WTC11 (cell line): ENCODE data around the gene TNS4. TPM values are rescaled to one million over a fixed set of nuclear protein-coding genes. Genes with fewer than 3 reads are reported as not detected.

Experiments
- ATAC-seq: fragments of 200-7000 bp; cut with Tn5 transposase; 2 replicates; pipeline ENCODE4 v1.10.0; 2021; ENCODE audit warnings: mild to moderate bottlenecking, moderate library complexity
- CTCF ChIA-PET: fragments of 300-600 bp; sonication (Branson Sonifier 250); formaldehyde crosslinking; loops from one replicate; lab custom pipeline; 2021; ENCODE audit warnings: antibody characterized with exemption; lab: Charles Lee
- POLR2A ChIA-PET: fragments of 350-600 bp; sonication (Branson Sonifier 250); formaldehyde crosslinking; loops from one replicate; lab custom pipeline; 2021; ENCODE audit warnings: antibody characterized with exemption; lab: Charles Lee
- DNase-seq: peaks from one replicate; pipeline ENCODE4 v3.0.0; 2021; ENCODE audit warnings: low spot score
- H3K27ac Mint-ChIP-seq: 2 replicates; pipeline ENCODE4 v1.8.0; 2021; ENCODE audit warnings: mixed read lengths
- H3K27me3 Mint-ChIP-seq: 2 replicates; pipeline ENCODE4 v1.8.0; 2021; ENCODE audit warnings: low read depth, mild to moderate bottlenecking, moderate library complexity, mixed read lengths
- H3K36me3 Mint-ChIP-seq: 2 replicates; pipeline ENCODE4 v1.8.0; 2021; ENCODE audit warnings: mixed read lengths
- H3K4me1 Mint-ChIP-seq: 2 replicates; pipeline ENCODE4 v1.8.0; 2022; ENCODE audit warnings: mixed read lengths
- H3K4me3 Mint-ChIP-seq: 2 replicates; pipeline ENCODE4 v1.8.0; 2021; ENCODE audit warnings: mild to moderate bottlenecking, moderate library complexity, mixed read lengths
- H3K9me3 Mint-ChIP-seq: 2 replicates; pipeline ENCODE4 v1.8.0; 2021; ENCODE audit warnings: mixed read lengths
- ATF3 ChIP-seq: sonication (generic); formaldehyde crosslinking; conservative IDR thresholded peaks from 2 replicates; pipeline ENCODE4 v1.8.1; 2022; ENCODE audit warnings: mild to moderate bottlenecking, missing genetic modification reagents
- CBFB ChIP-seq: sonication (generic); formaldehyde crosslinking; IDR thresholded peaks from 2 replicates; pipeline ENCODE4 v1.8.1; 2022; ENCODE audit warnings: mild to moderate bottlenecking, low read depth, missing genetic modification reagents
- CREB1 ChIP-seq: sonication (generic); formaldehyde crosslinking; IDR thresholded peaks from 2 replicates; pipeline ENCODE4 v1.8.0; 2023; ENCODE audit warnings: mild to moderate bottlenecking, missing genetic modification reagents
- CREM ChIP-seq: sonication (generic); formaldehyde crosslinking; IDR thresholded peaks from 2 replicates; pipeline ENCODE4 v1.8.1; 2022; ENCODE audit warnings: mild to moderate bottlenecking, missing genetic modification reagents, moderate library complexity
- CTCF ChIP-seq: fragments of 200-600 bp; IDR thresholded peaks from 2 replicates; pipeline ENCODE4 v1.8.0; 2022; ENCODE audit warnings: antibody characterized with exemption
- FOXP4 ChIP-seq: sonication (generic); formaldehyde crosslinking; IDR thresholded peaks from 2 replicates; pipeline ENCODE4 v1.8.0; 2022; ENCODE audit warnings: mild to moderate bottlenecking, missing genetic modification reagents
- IRF2 ChIP-seq: sonication (generic); formaldehyde crosslinking; IDR thresholded peaks from 2 replicates; pipeline ENCODE4 v1.8.0; 2022; ENCODE audit warnings: low read depth, missing genetic modification reagents, borderline replicate concordance
- JUN ChIP-seq: sonication (generic); formaldehyde crosslinking; IDR thresholded peaks from 2 replicates; pipeline ENCODE4 v1.8.0; 2023; ENCODE audit warnings: mild to moderate bottlenecking, missing genetic modification reagents
- KAT7 ChIP-seq: sonication (generic); formaldehyde crosslinking; IDR thresholded peaks from 2 replicates; pipeline ENCODE4 v1.8.1; 2023; ENCODE audit warnings: missing genetic modification reagents, mild to moderate bottlenecking, borderline replicate concordance
- PRDM15 ChIP-seq: sonication (generic); formaldehyde crosslinking; IDR thresholded peaks from 2 replicates; pipeline ENCODE4 v1.8.0; 2022; ENCODE audit warnings: missing genetic modification reagents
- TEAD4 ChIP-seq: sonication (generic); formaldehyde crosslinking; IDR thresholded peaks from 2 replicates; pipeline ENCODE4 v1.8.0; 2022; ENCODE audit warnings: mild to moderate bottlenecking, missing genetic modification reagents
- USF2 ChIP-seq: sonication (generic); formaldehyde crosslinking; IDR thresholded peaks from 2 replicates; pipeline ENCODE4 v1.8.1; 2023; ENCODE audit warnings: mild to moderate bottlenecking, missing genetic modification reagents, moderate library complexity
- ZNF121 ChIP-seq: sonication (generic); formaldehyde crosslinking; IDR thresholded peaks from 2 replicates; pipeline ENCODE4 v1.8.0; 2023; ENCODE audit warnings: missing genetic modification reagents
- ZNF232 ChIP-seq: sonication (generic); formaldehyde crosslinking; IDR thresholded peaks from 2 replicates; pipeline ENCODE4 v1.8.0; 2022; ENCODE audit warnings: mild to moderate bottlenecking, missing genetic modification reagents
- ZNF416 ChIP-seq: fragments of 250-450 bp; sonication (Bioruptor Pico); IDR thresholded peaks from 2 replicates; pipeline ENCODE4 v1.9.0; 2021; ENCODE audit warnings: mild to moderate bottlenecking, inconsistent platforms
- total RNA-seq: library from RNA; stranded (reverse); gene quantifications from 3 replicates; pipeline ENCODE4 v1.2.3, GENCODE V29; 2021
- TF ChIP-seq, protein P1 (sequence below): sonication (generic); formaldehyde crosslinking; IDR thresholded peaks from 2 replicates; pipeline ENCODE4 v1.8.0; 2022; ENCODE audit warnings: mild to moderate bottlenecking, missing genetic modification reagents
- TF ChIP-seq, protein P2 (sequence below): sonication (generic); formaldehyde crosslinking; IDR thresholded peaks from 2 replicates; pipeline ENCODE4 v1.8.0; 2023; ENCODE audit warnings: missing genetic modification reagents, mild to moderate bottlenecking, borderline replicate concordance

TNS4 gene
- total RNA-seq, 1 experiment from 2014 or later, result 0.87 TPM

- ATAC-seq (no peak), DNase-seq (no peak)
- CTCF ChIA-PET, result interaction anchor here (0.6 to 9.6 kb wide), 15 partner anchors 12 to 180 kb away, joined by 3 to 127 read pairs (median 23); partner anchors contain the start of genes GJD3, IGFBP4 and TOP2A
- H3K27ac Mint-ChIP-seq, result no peak overlapping the region
- no peaks in the 10 kb centered on the region for H3K36me3 Mint-ChIP-seq
- no peaks in the 10 kb centered on the region; the same call in 1 of the 2 replicates for H3K27me3 Mint-ChIP-seq
- peaks cover 21% of the 10 kb centered on the region for H3K4me1 Mint-ChIP-seq
- POLR2A ChIA-PET, result no interaction called here
- no peaks in the 10 kb centered on the region for H3K9me3 Mint-ChIP-seq
- no peak overlapping the region for H3K4me3 Mint-ChIP-seq
- TF ChIP-seq, protein P1, sequence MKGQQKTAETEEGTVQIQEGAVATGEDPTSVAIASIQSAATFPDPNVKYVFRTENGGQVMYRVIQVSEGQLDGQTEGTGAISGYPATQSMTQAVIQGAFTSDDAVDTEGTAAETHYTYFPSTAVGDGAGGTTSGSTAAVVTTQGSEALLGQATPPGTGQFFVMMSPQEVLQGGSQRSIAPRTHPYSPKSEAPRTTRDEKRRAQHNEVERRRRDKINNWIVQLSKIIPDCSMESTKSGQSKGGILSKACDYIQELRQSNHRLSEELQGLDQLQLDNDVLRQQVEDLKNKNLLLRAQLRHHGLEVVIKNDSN (CRISPR knock-in tag), result no peak
- no peak for TF ChIP-seq ZNF416 (CRISPR knock-in tag)
- no peak for TF ChIP-seq PRDM15 (CRISPR knock-in tag)
- TF ChIP-seq CREB1 (CRISPR knock-in tag), result no peak
- no peak for TF ChIP-seq ATF3 (CRISPR knock-in tag)
- TF ChIP-seq ZNF121 (CRISPR knock-in tag), result no peak
- no peak for TF ChIP-seq CBFB
- no peak for TF ChIP-seq CREM
- TF ChIP-seq ZNF232, result no peak
- TF ChIP-seq, protein P2, sequence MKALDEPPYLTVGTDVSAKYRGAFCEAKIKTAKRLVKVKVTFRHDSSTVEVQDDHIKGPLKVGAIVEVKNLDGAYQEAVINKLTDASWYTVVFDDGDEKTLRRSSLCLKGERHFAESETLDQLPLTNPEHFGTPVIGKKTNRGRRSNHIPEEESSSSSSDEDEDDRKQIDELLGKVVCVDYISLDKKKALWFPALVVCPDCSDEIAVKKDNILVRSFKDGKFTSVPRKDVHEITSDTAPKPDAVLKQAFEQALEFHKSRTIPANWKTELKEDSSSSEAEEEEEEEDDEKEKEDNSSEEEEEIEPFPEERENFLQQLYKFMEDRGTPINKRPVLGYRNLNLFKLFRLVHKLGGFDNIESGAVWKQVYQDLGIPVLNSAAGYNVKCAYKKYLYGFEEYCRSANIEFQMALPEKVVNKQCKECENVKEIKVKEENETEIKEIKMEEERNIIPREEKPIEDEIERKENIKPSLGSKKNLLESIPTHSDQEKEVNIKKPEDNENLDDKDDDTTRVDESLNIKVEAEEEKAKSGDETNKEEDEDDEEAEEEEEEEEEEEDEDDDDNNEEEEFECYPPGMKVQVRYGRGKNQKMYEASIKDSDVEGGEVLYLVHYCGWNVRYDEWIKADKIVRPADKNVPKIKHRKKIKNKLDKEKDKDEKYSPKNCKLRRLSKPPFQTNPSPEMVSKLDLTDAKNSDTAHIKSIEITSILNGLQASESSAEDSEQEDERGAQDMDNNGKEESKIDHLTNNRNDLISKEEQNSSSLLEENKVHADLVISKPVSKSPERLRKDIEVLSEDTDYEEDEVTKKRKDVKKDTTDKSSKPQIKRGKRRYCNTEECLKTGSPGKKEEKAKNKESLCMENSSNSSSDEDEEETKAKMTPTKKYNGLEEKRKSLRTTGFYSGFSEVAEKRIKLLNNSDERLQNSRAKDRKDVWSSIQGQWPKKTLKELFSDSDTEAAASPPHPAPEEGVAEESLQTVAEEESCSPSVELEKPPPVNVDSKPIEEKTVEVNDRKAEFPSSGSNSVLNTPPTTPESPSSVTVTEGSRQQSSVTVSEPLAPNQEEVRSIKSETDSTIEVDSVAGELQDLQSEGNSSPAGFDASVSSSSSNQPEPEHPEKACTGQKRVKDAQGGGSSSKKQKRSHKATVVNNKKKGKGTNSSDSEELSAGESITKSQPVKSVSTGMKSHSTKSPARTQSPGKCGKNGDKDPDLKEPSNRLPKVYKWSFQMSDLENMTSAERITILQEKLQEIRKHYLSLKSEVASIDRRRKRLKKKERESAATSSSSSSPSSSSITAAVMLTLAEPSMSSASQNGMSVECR, result no peak
- no peak for TF ChIP-seq JUN (CRISPR knock-in tag)
- TF ChIP-seq USF2 (CRISPR knock-in tag), result no peak
- TF ChIP-seq FOXP4 (CRISPR knock-in tag), result no peak
- no peak for TF ChIP-seq CTCF
- no peak for TF ChIP-seq IRF2 (CRISPR knock-in tag)
- TF ChIP-seq KAT7 (CRISPR knock-in tag), result no peak
- TF ChIP-seq TEAD4 (CRISPR knock-in tag), result no peak
Observed at GRCh38 chr17:40535438-40535837, 34.0 kb upstream of the TNS4 start.
